ENCODE data around the gene KAZN. TPM values are rescaled to one million over a fixed set of nuclear protein-coding genes. Genes with fewer than 3 reads are reported as not detected.

KAZN gene
- total and polyA plus RNA-seq, 2 of the 8 experiments (the other 6 are each of a cell fraction or from before 2014, with no cell fraction given): 3.7 to 11.8 TPM

- TF ChIP-seq, protein P1, sequence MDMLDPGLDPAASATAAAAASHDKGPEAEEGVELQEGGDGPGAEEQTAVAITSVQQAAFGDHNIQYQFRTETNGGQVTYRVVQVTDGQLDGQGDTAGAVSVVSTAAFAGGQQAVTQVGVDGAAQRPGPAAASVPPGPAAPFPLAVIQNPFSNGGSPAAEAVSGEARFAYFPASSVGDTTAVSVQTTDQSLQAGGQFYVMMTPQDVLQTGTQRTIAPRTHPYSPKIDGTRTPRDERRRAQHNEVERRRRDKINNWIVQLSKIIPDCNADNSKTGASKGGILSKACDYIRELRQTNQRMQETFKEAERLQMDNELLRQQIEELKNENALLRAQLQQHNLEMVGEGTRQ (IDR thresholded peaks at IDR 0.05; ENCODE audit: low read length): no peak
- no peak for TF ChIP-seq GABPA (IDR thresholded peaks at IDR 0.05; ENCODE audit: borderline replicate concordance, insufficient read depth, low read length)
- no peak for TF ChIP-seq EZH2 (IDR thresholded peaks at IDR 0.05; ENCODE audit: low read depth, low read length, severe bottlenecking)
- no peak for TF ChIP-seq CHD2 (IDR thresholded peaks at IDR 0.05; ENCODE audit: low read length)
- no peak for TF ChIP-seq ZNF274 (IDR thresholded peaks at IDR 0.05; ENCODE audit: borderline replicate concordance, extremely low read depth, low read length)
- no peak for TF ChIP-seq RBBP5 (IDR thresholded peaks at IDR 0.05; ENCODE audit: borderline replicate concordance, low read depth, low read length)
- no peak for TF ChIP-seq CHD1 (IDR thresholded peaks at IDR 0.05; ENCODE audit: low read depth, low read length)
- TF ChIP-seq, protein P2, sequence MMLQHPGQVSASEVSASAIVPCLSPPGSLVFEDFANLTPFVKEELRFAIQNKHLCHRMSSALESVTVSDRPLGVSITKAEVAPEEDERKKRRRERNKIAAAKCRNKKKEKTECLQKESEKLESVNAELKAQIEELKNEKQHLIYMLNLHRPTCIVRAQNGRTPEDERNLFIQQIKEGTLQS (IDR thresholded peaks at IDR 0.05; ENCODE audit: insufficient read depth, low read depth, low read length): no peak
- TF ChIP-seq NRF1 (IDR thresholded peaks at IDR 0.05; ENCODE audit: low read depth, low read length): no peak
Measured at GRCh38 chr1:14778898-14779865, 180.7 kb downstream of the KAZN start (continued).
